Measurements from ENCODE around the gene LIPI.

LIPI gene

DNA sequence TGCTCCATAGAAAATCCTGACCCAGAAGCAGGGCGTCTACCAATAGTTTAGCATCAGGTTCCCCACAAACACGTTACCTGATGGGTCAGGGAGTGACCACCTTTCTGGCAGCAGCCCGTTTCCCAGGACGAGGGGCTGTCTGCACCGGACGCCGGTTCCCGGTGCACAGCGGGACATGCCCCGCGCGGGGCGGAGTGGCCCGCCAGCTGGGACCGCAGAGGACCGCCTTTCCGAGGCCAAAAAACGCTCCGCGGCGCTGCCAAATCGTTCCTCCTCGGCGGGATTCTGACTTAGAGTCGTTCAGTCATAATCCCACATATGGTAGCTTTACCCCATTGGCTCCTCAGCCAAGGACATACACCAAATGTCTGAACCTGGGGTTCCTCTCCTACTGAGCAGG is 126.1 kb downstream of the LIPI start:
- Histone ChIP-seq H3K4me3 (IDR thresholded peaks at IDR 0.05; ENCODE audit: insufficient read depth, low read depth, low read length) (no peak overlapping the region), H3K79me2 (ENCODE audit: insufficient read depth, low read depth) (no peaks in the 10 kb centered on the region), H3K36me3 (ENCODE audit: insufficient read depth) (no peaks in the 10 kb centered on the region), H3K9ac (no peak overlapping the region), H4K20me1 (ENCODE audit: insufficient read depth) (no peaks in the 10 kb centered on the region), H2AFZ (ENCODE audit: low read depth) (no peak overlapping the region), H3K4me2 (no peak overlapping the region), H3K4me1 (ENCODE audit: low read depth, poor library complexity, severe bottlenecking) (no peaks in the 10 kb centered on the region), H3K27me3 (ENCODE audit: insufficient read depth, low read depth) (no peaks in the 10 kb centered on the region), H3K27ac (no peak overlapping the region)
- TF ChIP-seq, protein P1, sequence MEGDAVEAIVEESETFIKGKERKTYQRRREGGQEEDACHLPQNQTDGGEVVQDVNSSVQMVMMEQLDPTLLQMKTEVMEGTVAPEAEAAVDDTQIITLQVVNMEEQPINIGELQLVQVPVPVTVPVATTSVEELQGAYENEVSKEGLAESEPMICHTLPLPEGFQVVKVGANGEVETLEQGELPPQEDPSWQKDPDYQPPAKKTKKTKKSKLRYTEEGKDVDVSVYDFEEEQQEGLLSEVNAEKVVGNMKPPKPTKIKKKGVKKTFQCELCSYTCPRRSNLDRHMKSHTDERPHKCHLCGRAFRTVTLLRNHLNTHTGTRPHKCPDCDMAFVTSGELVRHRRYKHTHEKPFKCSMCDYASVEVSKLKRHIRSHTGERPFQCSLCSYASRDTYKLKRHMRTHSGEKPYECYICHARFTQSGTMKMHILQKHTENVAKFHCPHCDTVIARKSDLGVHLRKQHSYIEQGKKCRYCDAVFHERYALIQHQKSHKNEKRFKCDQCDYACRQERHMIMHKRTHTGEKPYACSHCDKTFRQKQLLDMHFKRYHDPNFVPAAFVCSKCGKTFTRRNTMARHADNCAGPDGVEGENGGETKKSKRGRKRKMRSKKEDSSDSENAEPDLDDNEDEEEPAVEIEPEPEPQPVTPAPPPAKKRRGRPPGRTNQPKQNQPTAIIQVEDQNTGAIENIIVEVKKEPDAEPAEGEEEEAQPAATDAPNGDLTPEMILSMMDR (conservative IDR thresholded peaks at IDR 0.05; ENCODE audit: low read depth, low read length), result no peak

- no peak overlapping the region for H3K4me2 ChIP-seq
- H3K4me1 ChIP-seq (ENCODE audit: low read depth, poor library complexity, severe bottlenecking), result no peaks in the 10 kb centered on the region
- TF ChIP-seq, protein P1 (conservative IDR thresholded peaks at IDR 0.05; ENCODE audit: low read depth, low read length), result no peak
- no peak overlapping the region for H3K27ac ChIP-seq
- H3K79me2 ChIP-seq (ENCODE audit: insufficient read depth, low read depth), result no peaks in the 10 kb centered on the region
- H2AFZ ChIP-seq (ENCODE audit: low read depth), result no peak overlapping the region
- H3K36me3 ChIP-seq (ENCODE audit: insufficient read depth), result no peaks in the 10 kb centered on the region
- no peak overlapping the region for H3K4me3 ChIP-seq (IDR thresholded peaks at IDR 0.05; ENCODE audit: insufficient read depth, low read depth, low read length)
- no peaks in the 10 kb centered on the region for H3K27me3 ChIP-seq (ENCODE audit: insufficient read depth, low read depth)
- H4K20me1 ChIP-seq (ENCODE audit: insufficient read depth), result no peaks in the 10 kb centered on the region
- H3K9ac ChIP-seq, result no peak overlapping the region
Measured at GRCh38 chr21:14084068-14084501, 126.7 kb downstream of the LIPI start.

DNA sequence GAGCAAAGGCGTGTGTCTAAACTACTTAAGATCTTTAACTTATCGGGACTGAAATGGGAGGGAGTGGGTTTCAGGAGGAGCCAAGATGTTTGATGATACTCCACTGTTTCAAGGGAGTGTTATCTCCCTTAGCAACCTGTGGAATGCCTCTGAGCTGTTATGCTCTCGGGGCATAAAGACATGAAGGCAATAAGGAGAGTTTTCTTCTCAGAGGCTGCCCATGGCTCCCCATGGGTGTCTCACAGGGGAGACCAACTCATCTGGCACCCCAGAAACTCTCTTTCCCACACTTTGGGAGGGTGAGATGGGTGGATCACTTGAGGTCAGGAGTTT is 130.0 kb downstream of the LIPI start:
- H3K4me1 ChIP-seq (ENCODE audit: low read depth, poor library complexity, severe bottlenecking), result no peaks in the 10 kb centered on the region
- no peak overlapping the region for H3K9ac ChIP-seq
- no peaks in the 10 kb centered on the region for H3K79me2 ChIP-seq (ENCODE audit: insufficient read depth, low read depth)
- H3K4me2 ChIP-seq, result no peak overlapping the region
- TF ChIP-seq, protein P1 (conservative IDR thresholded peaks at IDR 0.05; ENCODE audit: low read depth, low read length), result no peak
- H3K27me3 ChIP-seq (ENCODE audit: insufficient read depth, low read depth), result no peaks in the 10 kb centered on the region
- no peaks in the 10 kb centered on the region for H4K20me1 ChIP-seq (ENCODE audit: insufficient read depth)
- no peak overlapping the region for H3K27ac ChIP-seq
- no peaks in the 10 kb centered on the region for H3K36me3 ChIP-seq (ENCODE audit: insufficient read depth)
- H2AFZ ChIP-seq (ENCODE audit: low read depth), result no peak overlapping the region
- no peak overlapping the region for H3K4me3 ChIP-seq (IDR thresholded peaks at IDR 0.05; ENCODE audit: insufficient read depth, low read depth, low read length)

GRCh38 chr21:14080040-14080763 is 130.6 kb downstream of the LIPI start:
- TF ChIP-seq, protein P1 (conservative IDR thresholded peaks at IDR 0.05; ENCODE audit: low read depth, low read length), result no peak
- no peak overlapping the region for H3K9ac ChIP-seq
- H3K4me2 ChIP-seq, result no peak overlapping the region
- no peak overlapping the region for H2AFZ ChIP-seq (ENCODE audit: low read depth)
- no peak overlapping the region for H3K4me3 ChIP-seq (IDR thresholded peaks at IDR 0.05; ENCODE audit: insufficient read depth, low read depth, low read length)
- H4K20me1 ChIP-seq (ENCODE audit: insufficient read depth), result no peaks in the 10 kb centered on the region
- H3K36me3 ChIP-seq (ENCODE audit: insufficient read depth), result no peaks in the 10 kb centered on the region
- H3K4me1 ChIP-seq (ENCODE audit: low read depth, poor library complexity, severe bottlenecking), result no peaks in the 10 kb centered on the region
- H3K79me2 ChIP-seq (ENCODE audit: insufficient read depth, low read depth), result no peaks in the 10 kb centered on the region
- no peaks in the 10 kb centered on the region for H3K27me3 ChIP-seq (ENCODE audit: insufficient read depth, low read depth)
- H3K27ac ChIP-seq, result no peak overlapping the region
